ENCODE measurements around the gene SPOP. TPM values are rescaled to one million over a fixed set of nuclear protein-coding genes. Genes with fewer than 3 reads are reported as not detected.

SPOP gene
- total RNA-seq, 1 experiment from 2014 or later, result 58.0 TPM

DNA sequence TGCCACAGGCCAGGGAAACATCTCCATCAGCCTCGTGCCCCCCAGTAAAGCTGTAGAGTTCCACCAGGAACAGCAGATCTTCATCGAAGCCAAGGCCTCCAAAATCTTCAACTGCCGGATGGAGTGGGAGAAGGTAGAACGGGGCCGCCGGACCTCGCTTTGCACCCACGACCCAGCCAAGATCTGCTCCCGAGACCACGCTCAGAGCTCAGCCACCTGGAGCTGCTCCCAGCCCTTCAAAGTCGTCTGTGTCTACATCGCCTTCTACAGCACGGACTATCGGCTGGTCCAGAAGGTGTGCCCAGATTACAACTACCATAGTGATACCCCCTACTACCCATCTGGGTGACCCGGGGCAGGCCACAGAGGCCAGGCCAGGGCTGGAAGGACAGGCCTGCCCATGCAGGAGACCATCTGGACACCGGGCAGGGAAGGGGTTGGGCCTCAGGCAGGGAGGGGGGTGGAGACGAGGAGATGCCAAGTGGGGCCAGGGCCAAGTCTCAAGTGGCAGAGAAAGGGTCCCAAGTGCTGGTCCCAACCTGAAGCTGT lies 98.9 kb downstream of the SPOP start:
- CTCF ChIA-PET, result interaction anchor here (0.6 kb wide), 1 partner anchor 98 kb away, joined by 6 read pairs; no protein-coding TSS in a partner anchor

DNA sequence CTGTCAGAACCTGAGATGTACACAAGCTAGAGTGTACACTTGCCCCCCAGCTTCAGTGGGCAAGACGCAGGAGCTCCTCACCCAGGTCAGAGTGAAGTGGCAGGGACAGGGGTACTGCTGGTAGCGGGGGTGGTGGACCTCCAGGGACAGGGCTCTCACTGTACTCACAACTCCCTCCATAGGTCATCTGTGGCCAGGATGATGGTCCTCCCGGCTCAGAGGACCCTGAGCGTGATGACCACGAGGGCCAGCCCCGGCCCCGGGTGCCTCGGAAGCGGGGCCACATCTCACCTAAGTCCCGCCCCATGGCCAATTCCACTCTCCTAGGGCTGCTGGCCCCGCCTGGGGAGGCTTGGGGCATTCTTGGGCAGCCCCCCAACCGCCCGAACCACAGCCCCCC lies 99.5 kb downstream of the SPOP start:
- ChIA-PET POLR2A (no interaction called here), CTCF (no interaction called here)
- intact Hi-C loops (cut with micrococcal nuclease; ENCODE audit: unreplicated experiment) (loop anchor here (10.0 kb wide), 1 partner anchor 276 kb away; no protein-coding TSS in a partner anchor), in situ Hi-C loops (cut with HindIII; ENCODE audit: low pct_unique_long_range_greater_than_20kb, low sequenced_read_pairs) (no loop called here)
- H3K27me3 ChIP-seq (ENCODE audit: control insufficient read depth, insufficient read depth, low read length), result no peaks in the 10 kb centered on the region
- no peaks in the 10 kb centered on the region for H3K36me3 ChIP-seq (ENCODE audit: control insufficient read depth, insufficient read depth, low read length)
- no TSS peak for BruUV-seq (replicated peaks)
- TF ChIP-seq, protein P1, sequence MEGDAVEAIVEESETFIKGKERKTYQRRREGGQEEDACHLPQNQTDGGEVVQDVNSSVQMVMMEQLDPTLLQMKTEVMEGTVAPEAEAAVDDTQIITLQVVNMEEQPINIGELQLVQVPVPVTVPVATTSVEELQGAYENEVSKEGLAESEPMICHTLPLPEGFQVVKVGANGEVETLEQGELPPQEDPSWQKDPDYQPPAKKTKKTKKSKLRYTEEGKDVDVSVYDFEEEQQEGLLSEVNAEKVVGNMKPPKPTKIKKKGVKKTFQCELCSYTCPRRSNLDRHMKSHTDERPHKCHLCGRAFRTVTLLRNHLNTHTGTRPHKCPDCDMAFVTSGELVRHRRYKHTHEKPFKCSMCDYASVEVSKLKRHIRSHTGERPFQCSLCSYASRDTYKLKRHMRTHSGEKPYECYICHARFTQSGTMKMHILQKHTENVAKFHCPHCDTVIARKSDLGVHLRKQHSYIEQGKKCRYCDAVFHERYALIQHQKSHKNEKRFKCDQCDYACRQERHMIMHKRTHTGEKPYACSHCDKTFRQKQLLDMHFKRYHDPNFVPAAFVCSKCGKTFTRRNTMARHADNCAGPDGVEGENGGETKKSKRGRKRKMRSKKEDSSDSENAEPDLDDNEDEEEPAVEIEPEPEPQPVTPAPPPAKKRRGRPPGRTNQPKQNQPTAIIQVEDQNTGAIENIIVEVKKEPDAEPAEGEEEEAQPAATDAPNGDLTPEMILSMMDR (IDR thresholded peaks at IDR 0.05), result no peak
- TF ChIP-seq, protein P2, sequence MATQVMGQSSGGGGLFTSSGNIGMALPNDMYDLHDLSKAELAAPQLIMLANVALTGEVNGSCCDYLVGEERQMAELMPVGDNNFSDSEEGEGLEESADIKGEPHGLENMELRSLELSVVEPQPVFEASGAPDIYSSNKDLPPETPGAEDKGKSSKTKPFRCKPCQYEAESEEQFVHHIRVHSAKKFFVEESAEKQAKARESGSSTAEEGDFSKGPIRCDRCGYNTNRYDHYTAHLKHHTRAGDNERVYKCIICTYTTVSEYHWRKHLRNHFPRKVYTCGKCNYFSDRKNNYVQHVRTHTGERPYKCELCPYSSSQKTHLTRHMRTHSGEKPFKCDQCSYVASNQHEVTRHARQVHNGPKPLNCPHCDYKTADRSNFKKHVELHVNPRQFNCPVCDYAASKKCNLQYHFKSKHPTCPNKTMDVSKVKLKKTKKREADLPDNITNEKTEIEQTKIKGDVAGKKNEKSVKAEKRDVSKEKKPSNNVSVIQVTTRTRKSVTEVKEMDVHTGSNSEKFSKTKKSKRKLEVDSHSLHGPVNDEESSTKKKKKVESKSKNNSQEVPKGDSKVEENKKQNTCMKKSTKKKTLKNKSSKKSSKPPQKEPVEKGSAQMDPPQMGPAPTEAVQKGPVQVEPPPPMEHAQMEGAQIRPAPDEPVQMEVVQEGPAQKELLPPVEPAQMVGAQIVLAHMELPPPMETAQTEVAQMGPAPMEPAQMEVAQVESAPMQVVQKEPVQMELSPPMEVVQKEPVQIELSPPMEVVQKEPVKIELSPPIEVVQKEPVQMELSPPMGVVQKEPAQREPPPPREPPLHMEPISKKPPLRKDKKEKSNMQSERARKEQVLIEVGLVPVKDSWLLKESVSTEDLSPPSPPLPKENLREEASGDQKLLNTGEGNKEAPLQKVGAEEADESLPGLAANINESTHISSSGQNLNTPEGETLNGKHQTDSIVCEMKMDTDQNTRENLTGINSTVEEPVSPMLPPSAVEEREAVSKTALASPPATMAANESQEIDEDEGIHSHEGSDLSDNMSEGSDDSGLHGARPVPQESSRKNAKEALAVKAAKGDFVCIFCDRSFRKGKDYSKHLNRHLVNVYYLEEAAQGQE (IDR thresholded peaks at IDR 0.05; ENCODE audit: insufficient read depth in 1 of 2, low read depth in 2 of 2, low read length in 1 of 2), result no peak
- no peak for TF ChIP-seq SIN3A (IDR thresholded peaks at IDR 0.05; ENCODE audit: borderline replicate concordance, insufficient read depth, low read depth, low read length)
- TF ChIP-seq TCF7L2 (IDR thresholded peaks at IDR 0.05; ENCODE audit: low read depth, low read length), result no peak
- no peak for TF ChIP-seq POLR2AphosphoS5 (IDR thresholded peaks at IDR 0.05; ENCODE audit: low read depth, low read length)
- DNase-seq (ENCODE audit: low read depth, low spot score), result no peak
- H3K4me1 ChIP-seq (ENCODE audit: control insufficient read depth, insufficient read depth, low read length), result peaks cover 11% of the 10 kb centered on the region
- no peak overlapping the region for H3K4me3 ChIP-seq (ENCODE audit: low read depth in 2 of 2, low read length in 2 of 2)
- no peak for ATAC-seq
- H3K27ac ChIP-seq (ENCODE audit: low read length), result no peak overlapping the region
- no peaks in the 10 kb centered on the region for H3K9me3 ChIP-seq (ENCODE audit: control insufficient read depth, insufficient read depth, low read depth, low read length)

More for the DNA sequence above, 98.9 kb downstream of the SPOP start:
- ATAC-seq (no peak), DNase-seq (ENCODE audit: low read depth, low spot score) (no peak)
- Histone ChIP-seq H3K27me3 (ENCODE audit: control insufficient read depth, insufficient read depth, low read length) (no peaks in the 10 kb centered on the region), H3K36me3 (ENCODE audit: control insufficient read depth, insufficient read depth, low read length) (no peaks in the 10 kb centered on the region), H3K9me3 (ENCODE audit: control insufficient read depth, insufficient read depth, low read depth, low read length) (no peaks in the 10 kb centered on the region), H3K27ac (ENCODE audit: low read length) (no peak overlapping the region), H3K4me1 (ENCODE audit: control insufficient read depth, insufficient read depth, low read length) (peaks cover 11% of the 10 kb centered on the region), H3K4me3 (ENCODE audit: low read depth in 2 of 2, low read length in 2 of 2) (no peak overlapping the region)
- intact Hi-C loops (cut with micrococcal nuclease; ENCODE audit: unreplicated experiment) (loop anchor here (10.0 kb wide), 1 partner anchor 276 kb away; no protein-coding TSS in a partner anchor), in situ Hi-C loops (cut with HindIII; ENCODE audit: low pct_unique_long_range_greater_than_20kb, low sequenced_read_pairs) (no loop called here)
- POLR2A ChIA-PET, result no interaction called here
- BruUV-seq (replicated peaks), result no TSS peak
- TF ChIP-seq SIN3A (IDR thresholded peaks at IDR 0.05; ENCODE audit: borderline replicate concordance, insufficient read depth, low read depth, low read length) (no peak), POLR2AphosphoS5 (IDR thresholded peaks at IDR 0.05; ENCODE audit: low read depth, low read length) (no peak), TCF7L2 (IDR thresholded peaks at IDR 0.05; ENCODE audit: low read depth, low read length) (no peak)
- TF ChIP-seq, protein P1 (IDR thresholded peaks at IDR 0.05), result no peak
- TF ChIP-seq, protein P2 (IDR thresholded peaks at IDR 0.05; ENCODE audit: insufficient read depth in 1 of 2, low read depth in 2 of 2, low read length in 1 of 2), result no peak
